ENCODE results near the gene PRRX2.

The PRRX2 gene

DNA sequence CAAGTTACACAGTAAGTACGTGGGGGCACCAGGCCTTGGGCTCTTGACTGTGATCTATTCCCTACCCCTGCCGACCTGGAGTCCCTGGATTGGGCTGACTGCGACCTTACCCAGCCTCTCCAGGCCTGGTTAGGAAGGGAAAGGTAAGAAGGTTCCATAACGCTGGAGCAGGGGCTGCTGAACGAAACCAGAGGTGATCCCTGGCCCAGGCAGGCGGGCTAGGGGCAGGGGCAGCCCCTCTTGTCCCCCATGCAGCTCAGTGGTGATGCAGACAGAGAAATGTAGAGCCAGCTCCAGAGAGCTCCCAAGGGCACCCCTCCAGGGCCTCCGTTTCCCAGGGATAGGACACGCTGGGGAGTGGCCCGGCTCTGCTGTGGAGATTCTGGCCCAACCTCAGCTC is 14.1 kb downstream of the PRRX2 start:
- no peak for DNase-seq (ENCODE audit: low spot score)

DNA sequence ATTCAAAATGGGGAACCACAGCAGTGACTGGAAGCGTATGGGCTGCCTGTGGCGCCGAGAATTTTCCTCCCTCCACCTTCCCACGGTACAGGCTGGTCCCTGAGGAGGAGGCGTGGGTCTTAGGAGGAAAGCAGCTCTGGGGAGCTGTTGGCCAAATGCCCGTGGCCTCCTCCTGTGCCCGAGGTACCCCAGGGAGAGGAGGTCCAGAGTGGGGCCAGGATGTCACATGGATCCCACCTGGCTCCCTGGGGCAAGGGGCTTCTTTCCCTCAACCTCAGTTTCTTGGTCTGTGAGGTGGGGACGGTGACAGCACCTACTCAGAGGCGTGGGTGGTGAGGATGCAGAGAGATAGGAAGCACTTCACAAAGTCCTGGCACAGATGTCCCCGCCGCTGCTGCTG is 16.5 kb downstream of the PRRX2 start:
- no peak for DNase-seq (ENCODE audit: low spot score)

DNA sequence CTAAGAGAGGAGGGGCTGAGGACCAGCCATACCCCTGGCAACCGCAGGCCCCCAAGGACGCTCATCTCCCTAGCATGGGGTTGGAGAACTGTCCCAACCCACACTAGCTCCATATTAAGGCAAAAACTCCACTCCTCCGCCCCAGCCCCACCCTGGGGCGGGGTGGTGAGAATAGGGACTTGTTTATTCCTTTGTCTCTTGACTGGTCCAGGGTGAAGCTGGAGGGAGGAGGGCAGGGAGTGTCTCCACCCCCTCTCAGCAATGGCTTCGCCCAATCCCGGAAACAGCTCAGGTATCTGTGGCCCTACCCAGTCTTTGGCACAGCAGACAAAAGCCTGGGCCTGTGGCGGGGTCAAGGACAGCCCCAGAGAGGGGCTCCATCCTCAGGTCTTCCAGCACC is 16.9 kb downstream of the PRRX2 start:
- DNase-seq (ENCODE audit: low spot score), result no peak

DNA sequence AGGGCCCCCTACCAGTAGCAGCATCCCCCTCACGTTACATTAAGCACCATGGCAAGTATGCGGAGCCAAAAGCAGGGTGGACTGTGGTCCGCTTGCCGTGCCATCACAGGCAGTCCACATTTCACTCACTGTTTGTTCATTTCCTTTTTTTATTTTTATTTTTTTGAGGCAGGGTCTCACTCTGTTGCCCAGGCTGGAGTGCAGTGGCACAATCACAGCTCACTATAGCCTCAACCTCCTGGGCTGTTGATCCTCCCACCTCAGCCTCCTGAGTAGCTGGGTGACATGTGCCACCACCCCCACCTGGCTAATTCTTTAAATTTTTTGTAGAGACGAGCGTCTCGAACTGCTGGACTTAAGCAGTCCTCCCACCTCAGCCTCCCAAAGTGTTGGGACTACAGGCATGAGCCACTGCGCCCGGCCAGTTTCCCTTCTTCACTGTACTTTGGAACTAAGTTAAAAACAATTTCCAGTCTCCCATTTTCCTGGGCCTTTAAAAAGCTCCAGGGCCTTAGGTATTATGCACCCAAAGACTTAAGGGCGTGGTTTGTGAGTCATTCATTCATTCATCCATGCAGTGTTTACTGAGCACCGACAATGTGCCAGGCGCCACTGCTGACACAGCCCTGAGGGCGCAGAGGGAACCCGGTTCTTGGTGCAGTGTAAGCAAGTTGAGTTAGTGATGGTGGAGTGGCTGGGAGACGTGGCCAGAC is 19.9 kb downstream of the PRRX2 start:
- no peak for DNase-seq (ENCODE audit: low spot score)

DNA sequence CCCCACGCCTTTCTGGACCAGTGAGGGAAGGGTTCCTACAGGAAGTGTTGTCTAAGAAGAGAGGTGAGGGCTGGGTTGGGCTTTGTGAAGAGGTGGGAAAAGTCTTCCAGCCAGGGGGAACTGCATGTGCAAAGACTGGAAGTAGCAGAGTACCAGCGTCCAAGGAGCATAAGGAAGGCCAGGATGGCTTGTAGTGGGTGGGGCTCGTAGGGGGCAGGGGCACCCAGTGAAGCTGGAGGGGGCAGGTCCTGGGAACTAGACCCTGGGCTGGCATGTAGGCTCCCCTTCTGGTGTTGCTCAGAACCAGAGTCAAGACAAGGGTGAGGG is 20.4 kb downstream of the PRRX2 start:
- no peak for DNase-seq (ENCODE audit: low spot score)

DNA sequence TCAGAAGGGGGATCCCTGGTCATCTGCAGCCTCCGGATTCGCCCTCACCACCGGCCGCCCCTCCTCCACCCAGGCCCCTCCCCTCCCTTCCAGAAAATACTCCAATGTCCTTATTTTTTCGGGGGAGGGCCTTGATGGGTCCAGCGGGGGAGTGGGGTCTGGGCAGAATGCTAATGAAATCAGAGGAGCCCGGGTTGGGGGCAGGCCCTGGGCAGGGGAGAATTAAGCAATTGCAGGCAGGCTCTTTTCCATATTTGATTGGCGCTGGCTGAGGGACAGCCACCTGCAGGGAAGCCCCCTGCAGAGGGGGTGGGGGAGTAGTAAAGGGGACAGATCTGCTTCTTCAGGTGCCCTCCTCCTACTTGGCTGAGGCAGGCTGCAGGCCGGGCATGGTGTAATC is 21.3 kb downstream of the PRRX2 start:
- no peak for DNase-seq (ENCODE audit: low spot score)

DNA sequence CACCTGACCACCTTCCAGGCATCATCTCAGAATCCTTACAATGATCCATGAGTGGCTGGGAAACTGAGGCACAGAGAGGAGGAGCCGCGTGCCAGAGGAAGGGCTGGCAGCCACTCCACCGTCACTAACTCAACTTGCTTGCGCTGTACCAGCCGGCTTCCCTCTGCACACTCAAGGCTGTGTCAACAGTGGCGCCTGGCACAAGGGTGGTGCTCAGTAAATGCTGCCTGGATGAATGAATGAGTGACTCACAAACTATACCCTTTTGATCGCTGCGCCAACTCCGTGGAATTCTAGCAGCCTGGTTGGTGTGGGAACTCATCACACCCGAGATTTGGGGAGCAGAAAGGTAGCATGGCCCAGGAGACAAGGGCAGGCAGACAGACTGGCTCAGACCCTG is 21.9 kb downstream of the PRRX2 start:
- no peak for DNase-seq (ENCODE audit: low spot score)

DNA sequence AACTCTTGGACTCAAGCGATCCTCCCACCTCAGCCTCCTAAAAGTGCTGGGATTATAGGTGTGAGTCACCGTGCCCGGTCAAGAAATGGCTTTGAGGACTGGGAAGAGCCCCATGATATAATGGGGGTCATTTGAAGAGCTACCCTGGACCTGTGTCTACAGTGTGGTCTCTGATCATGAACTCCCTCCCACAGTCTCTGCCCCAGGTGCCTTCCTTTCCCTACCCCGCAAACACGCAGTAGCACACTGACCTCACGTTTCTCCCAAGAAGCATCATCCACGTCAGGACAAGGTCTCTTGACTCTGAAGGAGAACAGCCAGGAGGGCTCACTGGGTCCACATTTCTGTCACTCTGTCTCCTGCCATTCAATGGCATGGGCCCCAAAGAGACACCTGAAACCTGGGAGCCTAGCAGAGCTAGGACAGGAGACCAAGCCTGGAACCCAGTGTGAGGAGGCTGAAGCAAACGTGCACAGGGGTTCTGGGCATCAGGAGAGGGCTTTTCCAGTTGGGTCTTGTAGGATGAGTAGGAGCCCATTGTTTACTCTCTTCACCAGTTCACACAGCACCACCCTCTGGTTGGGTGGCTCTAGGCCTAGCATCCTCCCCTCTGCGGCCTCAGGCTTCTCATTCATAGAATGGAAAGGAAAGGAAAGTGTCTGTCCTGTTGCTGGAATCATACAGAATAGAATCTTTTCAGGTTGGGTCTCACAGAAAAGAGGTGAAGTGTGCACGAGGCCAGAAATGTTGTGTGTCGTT is 23.0 kb downstream of the PRRX2 start:
- no peak for DNase-seq (ENCODE audit: low spot score)

DNA sequence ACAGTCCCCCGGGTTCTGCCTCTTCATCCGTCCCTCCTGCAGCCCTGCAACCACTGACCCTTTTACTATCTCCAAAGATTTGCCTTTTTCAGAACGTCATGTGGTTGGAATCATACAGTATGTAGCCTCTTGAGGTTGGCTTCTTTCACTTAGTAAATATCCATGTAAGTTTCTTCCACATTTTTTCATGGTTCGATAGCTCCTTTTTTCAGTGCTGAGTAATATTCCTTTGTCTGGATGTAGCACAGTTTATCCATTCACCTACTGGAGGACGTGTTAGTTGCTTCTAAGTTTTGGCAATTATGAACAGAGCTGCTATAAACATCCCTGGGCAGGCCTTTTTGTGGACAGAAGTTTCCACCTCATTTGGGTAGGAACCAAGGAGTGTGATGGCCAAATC is 27.1 kb downstream of the PRRX2 start:
- no peak for DNase-seq (ENCODE audit: low spot score)

DNA sequence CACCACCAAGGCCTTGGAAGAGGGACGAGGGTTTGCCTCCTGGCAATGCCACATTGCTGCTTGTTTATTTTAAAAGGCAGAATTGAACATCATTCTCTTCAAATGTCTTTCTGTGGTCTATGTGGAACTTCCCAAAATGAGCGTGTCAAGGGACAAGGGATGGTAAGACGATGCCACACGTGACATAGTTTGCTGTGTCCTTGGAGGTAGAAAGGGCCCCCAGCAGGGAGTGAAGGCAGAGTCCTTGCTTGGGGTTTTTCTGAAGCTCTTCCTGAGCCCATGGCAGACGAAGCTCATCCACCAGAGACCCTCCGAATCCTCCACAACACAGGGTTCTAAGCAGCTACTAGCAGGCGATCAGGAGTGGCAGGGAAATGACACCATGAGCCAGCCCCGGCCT is 28.3 kb downstream of the PRRX2 start:
- no peak for DNase-seq (ENCODE audit: low spot score)

DNA sequence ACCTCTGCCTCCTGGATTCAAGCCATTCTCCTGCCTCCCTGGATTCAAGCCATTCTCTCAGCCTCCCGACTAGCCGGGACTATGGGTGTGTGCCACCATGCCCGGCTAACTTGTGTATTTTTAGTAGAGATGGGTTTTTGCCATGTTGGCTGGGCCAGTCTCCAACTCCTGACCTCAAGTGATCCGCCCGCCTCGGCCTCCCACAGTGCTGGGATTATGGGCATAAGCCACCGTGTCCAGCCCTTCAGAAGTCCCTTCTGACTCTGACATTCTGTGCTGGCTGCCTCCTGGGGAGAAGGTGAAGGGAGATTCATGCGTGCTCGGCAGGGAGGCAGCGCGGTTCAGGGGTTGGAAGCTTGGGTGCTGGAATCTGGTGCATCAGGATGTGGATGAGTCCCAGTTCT is 28.8 kb downstream of the PRRX2 start:
- no peak for DNase-seq (ENCODE audit: low spot score)

DNA sequence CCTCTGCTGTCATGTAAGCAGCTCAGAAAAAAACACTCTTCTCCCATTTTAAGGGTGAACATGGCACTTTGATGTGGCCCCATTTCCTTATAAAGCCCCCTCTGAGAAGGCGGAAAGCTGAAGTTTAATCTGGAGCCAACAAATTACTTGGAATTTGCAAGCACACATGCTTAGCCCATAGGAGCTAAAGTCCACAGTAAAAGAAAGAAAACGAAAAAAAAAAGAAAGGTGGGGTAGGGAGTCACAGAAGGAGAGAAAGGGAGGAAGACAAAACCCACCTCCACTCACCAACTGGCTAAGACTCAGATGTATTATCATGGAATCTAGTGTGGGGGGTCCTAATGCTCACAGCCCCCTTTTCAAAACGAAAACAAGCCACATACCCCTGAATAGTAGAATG is 30.4 kb downstream of the PRRX2 start:
- no peak for DNase-seq (ENCODE audit: low spot score)

DNA sequence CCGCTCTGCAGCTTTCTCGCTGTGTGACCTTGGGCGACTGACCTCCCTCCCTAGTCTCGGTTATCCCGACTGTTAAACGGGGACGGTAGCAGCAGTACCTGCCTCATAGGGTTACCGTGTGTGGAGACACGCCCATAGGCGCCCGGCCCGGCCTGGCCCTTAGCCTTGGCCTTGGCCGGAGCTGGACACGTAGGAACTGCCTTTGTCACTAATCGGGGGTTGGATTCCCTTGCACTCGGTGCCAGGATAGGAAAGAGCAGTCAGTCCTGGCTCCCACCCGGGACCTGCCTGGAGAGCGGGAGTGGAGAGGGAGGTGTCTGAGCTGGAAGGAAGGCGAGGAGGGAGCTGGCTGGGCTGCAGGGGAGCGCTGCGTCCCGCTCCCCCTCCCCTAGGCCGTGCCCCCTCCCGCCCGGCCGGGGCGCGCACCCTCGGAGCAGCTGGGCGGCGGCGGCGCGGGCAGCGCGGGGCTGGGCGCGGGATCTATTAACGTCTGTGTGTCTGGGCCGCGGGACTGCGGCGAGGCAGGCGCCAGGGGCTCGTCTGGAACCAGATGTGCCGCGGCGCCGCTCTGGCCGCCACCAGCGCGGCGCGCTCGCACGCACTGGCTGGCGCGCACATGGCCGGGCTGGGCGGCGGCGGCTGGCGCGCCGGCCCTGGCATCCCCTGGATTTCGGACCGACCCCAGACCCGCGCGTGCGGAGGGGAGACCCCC is 31.7 kb downstream of the PRRX2 start:
- peak; percentile 55 for DNase-seq (ENCODE audit: low spot score)

DNA sequence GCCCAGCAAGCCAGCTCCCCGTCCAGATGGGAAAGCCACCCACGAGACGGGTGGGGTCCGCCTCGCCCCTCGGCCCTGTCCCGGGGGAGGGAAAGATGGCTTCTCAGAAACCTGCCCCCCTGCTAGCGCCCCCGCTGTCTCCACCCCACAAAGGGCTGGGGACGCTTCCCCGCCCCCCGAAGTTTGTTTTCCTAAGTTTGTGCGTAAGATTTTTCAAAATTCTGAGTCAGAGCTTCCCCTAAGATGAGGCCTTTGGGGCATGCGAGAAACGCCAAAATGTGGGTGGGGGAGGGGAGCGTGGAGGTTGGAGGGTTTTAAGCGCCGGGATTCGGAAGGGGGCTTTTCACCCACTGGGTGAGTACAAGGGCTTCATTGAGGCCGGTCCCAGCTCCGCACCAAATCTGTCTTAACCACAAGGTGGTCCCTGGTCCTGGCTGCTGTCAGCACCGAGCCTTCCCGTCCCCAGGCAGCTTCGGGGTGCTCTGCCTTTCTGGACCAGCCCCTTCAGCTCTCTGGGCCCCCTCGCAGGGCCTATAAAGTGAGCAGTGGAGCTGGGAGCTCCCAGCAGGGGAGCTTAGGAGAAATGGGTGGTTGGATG is 32.3 kb downstream of the PRRX2 start:
- DNase-seq (ENCODE audit: low spot score), result no peak

DNA sequence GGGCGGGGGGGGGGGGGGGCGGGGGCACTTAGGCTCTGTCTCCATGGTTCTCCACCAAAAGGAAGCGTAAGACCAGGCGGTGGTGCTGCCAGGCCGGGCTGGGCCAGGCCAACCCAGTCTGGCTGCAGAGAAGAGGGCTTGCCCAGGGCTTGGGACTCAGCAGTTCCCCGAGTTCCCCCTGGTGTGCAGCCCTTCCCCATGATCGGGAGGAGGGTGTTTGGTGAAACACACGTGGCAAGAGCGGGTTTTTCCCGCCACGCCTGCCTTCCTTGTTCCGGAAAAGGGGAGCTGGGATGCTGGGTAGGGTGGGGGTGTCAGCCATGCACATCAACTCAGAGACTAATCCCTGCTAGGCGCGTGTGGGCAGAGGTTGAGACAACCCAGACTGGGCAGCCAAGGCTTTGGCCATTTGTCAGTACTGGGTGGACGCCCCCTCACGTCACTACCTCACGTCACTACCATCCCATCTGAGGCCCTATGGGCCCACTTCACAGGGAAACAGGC is 32.9 kb downstream of the PRRX2 start:
- DNase-seq (ENCODE audit: low spot score), result no peak

DNA sequence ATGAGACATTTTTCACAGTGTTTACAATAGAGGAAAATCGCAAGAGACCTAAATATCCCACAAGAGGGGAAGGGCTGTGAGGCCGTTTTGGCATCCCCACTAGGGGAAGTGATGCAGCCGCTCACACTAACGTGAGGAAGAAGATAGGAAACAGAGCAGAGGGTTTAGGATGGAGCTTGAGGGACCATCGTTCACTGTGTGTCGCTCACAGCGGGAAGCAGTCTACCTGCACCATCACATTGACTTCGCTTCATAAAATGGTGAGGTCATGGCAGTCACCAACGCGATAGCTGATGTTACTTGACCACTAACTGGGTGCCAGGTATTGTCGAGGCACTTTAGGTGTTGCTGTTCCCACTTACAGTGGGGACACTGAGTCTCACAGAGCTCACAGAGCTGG is 35.6 kb downstream of the PRRX2 start:
- no peak for DNase-seq (ENCODE audit: low spot score)

DNA sequence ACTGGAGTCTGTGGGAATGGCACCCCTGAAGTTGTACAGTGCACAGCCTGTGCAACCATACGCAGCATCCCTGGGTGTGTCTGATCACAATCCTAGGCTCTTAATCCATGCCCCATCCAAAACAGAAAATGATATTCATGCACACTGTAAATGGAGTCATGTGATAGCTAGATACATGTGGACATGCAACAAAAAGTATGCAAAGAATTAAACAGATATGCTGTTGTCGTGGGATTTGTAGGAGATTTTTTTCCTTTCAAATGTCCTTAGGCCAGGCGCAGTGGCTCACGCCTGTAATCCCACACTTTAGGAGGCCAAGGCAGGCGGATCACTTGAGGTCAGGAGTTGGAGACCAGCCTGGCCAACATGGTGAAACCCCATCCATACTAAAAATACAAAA is 36.1 kb downstream of the PRRX2 start:
- no peak for DNase-seq (ENCODE audit: low spot score)

DNA sequence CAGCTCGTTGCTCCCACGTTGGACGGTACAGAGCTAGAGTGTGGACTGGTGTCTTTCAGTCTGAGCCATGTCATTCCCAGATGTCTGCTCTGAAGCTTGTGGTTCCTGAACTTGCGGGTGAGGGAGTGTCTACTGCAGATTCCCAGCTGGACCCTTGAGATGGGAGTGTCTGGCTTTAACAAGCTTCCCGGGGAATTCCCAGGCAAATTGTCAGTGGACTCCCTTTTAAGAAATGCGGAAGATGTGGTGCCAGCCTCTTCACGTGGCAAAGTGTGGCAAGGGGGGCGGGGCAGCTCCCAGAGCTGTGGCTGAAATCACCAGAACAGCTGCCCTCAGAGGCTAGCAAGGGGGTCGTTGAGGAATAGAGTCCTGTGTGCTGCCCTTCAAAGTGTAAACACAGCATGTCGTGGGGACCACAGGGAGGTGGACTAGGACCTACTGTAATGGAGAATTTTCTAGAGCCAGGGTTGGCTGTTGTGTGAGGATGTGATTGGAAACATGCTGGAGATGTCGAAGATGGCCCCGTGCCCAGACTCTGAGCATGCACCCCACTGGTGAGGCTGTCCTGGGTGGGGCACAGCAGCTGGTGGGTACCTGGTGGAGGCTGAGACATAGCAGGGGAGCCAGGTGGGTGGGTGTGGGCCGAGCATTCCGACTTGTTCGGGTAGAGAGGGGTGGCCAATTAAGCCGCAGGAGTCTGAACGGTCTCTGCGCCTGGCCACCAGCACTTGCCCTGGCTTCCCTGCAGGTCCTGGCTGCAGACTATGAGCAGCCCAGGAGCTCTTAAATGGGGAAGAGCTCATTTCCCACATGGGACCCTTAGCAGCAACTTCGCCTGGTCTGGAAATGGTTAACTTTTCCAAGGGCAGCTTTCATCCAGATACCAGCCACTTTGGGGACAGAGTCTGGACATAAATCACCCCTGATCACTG is 37.4 kb downstream of the PRRX2 start:
- no peak for DNase-seq (ENCODE audit: low spot score)

DNA sequence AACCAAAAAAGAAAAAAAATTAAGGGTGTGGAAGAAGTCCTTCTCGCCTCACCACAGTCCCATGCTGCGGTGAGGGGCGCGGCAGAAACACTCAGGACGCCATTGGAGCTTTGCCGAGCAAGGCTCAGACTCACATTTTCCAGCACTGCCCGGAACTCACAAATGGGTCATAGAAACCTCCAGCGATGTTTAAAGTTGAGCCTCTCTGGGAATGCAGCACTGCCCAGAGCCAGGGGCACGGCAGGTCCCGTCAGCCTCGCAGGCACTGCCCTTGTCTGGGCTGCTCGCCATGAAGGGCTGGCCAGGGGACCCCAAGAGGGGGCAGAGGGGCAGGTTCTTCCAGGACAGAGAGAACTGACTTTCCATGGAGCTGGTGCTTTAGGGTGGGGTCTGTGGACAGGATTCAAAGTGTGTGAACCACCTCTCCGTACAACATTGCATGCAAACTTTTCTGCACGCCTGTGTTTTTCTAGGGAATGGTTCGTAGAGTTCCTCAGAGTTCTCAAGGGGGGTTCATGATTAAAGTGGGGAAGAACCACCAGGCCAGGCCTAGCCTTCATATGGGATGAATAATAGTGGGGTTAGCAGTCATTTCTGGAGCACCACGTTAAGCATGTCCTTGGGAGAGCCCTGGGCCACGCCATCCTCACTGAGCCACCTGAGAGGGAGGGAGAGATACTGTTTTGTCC is 38.4 kb downstream of the PRRX2 start:
- DNase-seq (ENCODE audit: low spot score), result no peak

DNA sequence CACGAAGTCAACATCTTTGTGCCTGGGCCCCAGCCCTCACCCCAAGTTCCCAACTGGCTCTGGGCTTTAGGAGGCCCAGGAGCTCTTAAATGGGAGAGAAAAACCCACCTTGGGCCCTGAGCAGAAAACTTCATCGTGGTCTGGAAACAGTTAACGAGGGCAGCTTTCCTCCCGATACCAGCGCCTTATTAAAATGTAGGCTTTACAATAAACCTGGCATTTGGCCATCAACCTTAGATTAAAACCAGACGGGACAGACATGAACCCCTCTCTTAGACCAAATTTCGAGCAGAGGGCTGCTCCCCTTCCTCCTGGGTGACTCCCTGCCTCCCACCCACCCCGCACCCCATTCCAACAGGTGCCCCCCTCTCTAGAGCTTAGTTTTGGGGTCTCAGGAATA is 39.4 kb downstream of the PRRX2 start:
- DNase-seq (ENCODE audit: low spot score), result no peak

DNA sequence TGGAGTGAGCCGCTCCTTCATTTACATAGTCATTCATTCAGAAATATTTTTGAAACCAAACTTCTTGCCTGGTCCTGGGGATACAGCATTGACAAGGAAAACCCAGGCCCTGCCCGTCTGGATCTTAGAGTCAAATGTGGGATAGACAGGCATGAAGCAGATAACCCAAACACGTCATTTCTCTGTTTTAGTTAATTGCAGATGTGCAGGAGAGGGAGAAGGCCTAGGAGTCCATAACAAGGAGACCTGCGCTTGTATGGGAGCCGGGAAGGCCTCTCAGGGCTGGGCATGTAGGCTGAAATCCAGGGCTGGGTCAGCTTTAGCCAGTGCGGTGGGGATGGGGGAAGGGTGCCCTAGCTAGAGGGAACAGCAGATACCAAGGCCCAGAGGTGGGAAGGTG is 43.3 kb downstream of the PRRX2 start:
- DNase-seq (ENCODE audit: low spot score), result no peak
